ENCODE data around the gene MPG.

The MPG gene

DNA sequence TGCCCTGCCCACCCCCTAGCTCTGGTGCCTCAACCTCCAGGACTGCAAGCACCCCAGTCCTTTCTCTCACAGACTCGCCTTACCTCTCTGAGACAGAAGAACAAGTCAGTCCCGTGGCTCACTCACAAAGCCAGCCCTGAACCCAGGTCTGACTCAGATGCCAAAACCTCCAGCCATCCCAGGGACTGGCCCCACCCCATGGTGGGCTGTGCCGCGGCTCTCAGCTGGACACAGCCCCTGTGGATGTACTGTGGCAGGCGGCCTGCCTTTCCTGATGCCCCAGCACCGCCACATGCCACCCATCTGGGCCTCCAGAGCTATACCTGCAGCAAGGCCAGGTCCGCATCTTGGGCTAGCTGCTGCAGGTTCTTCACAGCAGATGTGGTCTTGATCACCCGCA lies 19.8 kb downstream of the MPG start:
- H3K4me3 ChIP-seq (ENCODE audit: low read length): no peak overlapping the region
- TF ChIP-seq, protein P1, sequence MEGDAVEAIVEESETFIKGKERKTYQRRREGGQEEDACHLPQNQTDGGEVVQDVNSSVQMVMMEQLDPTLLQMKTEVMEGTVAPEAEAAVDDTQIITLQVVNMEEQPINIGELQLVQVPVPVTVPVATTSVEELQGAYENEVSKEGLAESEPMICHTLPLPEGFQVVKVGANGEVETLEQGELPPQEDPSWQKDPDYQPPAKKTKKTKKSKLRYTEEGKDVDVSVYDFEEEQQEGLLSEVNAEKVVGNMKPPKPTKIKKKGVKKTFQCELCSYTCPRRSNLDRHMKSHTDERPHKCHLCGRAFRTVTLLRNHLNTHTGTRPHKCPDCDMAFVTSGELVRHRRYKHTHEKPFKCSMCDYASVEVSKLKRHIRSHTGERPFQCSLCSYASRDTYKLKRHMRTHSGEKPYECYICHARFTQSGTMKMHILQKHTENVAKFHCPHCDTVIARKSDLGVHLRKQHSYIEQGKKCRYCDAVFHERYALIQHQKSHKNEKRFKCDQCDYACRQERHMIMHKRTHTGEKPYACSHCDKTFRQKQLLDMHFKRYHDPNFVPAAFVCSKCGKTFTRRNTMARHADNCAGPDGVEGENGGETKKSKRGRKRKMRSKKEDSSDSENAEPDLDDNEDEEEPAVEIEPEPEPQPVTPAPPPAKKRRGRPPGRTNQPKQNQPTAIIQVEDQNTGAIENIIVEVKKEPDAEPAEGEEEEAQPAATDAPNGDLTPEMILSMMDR (conservative IDR thresholded peaks at IDR 0.05; ENCODE audit: low read depth, low read length): no peak
- DNase-seq (ENCODE audit: low read depth): no peak

DNA sequence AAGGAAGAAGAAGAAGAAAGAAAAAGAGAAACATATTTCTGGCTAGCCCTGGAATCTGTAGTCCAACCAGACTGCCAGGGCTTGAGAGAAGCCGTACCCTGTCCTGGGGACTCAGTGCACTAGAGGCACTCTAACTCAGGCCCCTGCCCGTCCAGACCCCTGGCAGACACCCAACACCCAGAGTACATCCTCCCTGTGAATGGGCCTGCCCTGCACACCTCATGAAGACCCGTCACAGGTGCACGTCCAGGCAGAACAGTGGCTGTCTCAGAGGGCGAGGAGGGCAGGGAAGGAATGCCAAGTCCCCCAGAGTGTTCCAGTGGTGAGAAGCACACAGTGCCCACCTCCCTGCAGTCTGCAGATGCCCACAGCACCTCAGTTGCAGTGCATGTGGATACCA lies 23.0 kb downstream of the MPG start:
- no peak for DNase-seq (ENCODE audit: low read depth)
- TF ChIP-seq, protein P1 (conservative IDR thresholded peaks at IDR 0.05; ENCODE audit: low read depth, low read length): no peak
- no peak overlapping the region for H3K4me3 ChIP-seq (ENCODE audit: low read length)

DNA sequence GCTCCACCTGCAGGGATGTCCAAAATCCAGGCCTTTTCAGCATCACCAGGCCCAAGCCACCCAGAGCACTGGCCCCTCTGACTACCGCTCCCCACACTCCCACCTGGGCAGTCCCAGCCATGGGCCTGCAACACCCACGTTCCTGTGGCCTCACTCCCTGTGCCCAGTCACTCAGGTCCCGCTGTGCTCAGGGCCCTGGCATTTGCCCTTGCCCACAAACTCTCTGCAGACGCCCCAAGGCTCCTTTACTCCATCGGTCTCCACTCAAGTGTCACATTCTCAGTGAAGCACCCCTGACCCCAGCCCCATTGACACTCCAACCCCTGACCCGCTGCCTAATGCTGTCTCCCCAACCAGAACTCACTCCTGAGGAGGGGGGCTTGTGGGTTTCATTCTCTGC lies 23.6 kb downstream of the MPG start:
- TF ChIP-seq, protein P1 (conservative IDR thresholded peaks at IDR 0.05; ENCODE audit: low read depth, low read length): no peak
- no peak for DNase-seq (ENCODE audit: low read depth)
- no peak overlapping the region for H3K4me3 ChIP-seq (ENCODE audit: low read length)

DNA sequence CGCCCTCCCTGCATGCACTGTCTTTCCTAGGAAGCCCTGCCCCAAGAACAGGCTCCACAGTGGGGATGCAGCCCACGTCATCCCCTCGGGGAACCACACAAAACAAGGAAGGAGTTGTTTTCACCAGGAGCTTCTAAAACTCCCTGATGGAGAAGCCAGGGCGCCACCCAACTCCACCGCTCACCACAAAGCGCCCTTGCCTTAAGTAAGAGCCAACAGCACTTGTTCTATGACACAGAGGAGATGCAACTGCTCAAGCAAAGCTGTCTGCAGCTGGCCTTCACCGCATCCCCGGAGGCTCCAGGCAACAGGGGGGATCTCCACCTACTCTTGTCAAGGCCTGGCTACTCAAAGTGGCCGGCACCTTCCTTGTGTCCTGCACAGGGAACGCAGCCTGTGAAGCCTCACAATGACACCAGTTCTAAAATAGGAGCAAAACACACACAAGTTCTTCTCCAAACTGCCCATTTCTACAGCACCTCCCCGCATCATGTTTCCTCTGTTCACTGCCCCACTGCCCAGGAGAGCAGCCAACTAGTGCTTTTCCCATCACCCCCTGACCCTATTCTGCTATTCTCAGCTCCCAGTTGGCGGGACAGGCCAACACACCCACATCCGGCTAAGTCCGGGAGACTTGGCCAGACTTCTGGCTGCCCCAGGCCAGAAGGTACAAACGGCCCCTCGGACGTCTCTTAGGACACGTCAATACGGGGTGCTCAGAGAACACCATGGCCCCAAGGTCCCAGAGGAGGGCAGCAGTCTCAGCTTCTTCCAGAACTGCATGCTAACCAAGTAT lies 24.2 kb downstream of the MPG start:
- DNase-seq (ENCODE audit: low read depth): no peak
- no peak overlapping the region for H3K4me3 ChIP-seq (ENCODE audit: low read length)
- TF ChIP-seq, protein P1 (conservative IDR thresholded peaks at IDR 0.05; ENCODE audit: low read depth, low read length): no peak

DNA sequence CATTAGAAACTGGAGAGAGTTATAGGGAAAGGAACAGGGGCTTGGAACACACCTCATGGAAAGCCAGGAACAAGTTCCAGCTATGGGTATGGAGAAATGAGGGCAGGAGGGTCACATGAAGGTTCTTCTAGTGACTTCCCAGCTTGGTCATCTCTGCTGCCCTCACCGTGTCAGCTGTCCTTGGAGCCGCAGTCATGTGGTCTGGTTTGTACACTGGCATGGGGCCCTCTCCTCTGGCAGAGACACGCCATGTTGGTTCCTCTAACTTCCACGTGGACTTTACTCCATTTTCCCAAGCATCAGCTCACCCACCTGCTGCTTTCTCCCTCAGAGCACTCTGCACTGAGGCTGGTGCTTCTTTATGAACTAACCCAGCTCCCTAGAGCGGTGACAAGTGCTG lies 26.3 kb downstream of the MPG start:
- no peak overlapping the region for H3K4me3 ChIP-seq (ENCODE audit: low read length)
- no peak for DNase-seq (ENCODE audit: low read depth)
- TF ChIP-seq, protein P1 (conservative IDR thresholded peaks at IDR 0.05; ENCODE audit: low read depth, low read length): no peak

DNA sequence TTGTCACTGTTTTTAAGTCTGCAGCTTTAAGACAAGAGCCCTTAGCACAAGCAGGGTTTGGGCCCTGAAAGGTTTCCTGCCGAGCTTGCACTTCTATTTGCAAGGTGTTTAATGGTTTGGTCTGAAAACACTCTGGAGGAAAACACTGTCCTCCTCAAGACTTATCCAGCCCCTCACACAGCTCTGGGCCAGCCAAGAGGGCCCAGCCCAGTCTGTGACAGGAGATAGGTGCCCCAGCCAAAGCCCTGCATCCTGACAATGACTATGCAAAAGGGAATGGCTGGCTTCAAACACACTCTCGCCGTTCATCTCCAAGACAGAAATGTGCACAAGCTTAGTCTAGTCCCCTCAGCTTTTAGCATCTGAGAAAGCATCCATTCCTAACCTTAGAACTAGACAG lies 26.9 kb downstream of the MPG start:
- DNase-seq (ENCODE audit: low read depth): no peak
- H3K4me3 ChIP-seq (ENCODE audit: low read length): no peak overlapping the region
- TF ChIP-seq, protein P1 (conservative IDR thresholded peaks at IDR 0.05; ENCODE audit: low read depth, low read length): no peak

DNA sequence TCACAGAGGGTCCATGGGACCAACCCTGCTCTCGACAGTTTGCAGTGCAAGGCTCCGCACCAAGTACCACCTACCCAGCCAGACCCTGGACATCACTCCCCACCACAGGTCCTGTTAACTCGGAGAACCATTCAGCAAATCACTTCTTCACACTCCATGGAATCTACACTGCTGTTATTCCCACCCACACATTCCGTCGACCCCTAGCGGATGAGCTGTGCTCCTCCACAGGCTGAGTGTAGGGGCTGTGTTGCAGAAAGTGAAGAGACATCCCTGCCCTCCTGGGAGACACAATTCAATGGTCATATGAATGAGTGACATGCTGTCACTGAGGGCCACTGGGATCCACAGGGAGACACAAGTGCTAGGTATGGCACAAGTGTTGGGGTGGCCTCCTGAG lies 27.5 kb downstream of the MPG start:
- no peak overlapping the region for H3K4me3 ChIP-seq (ENCODE audit: low read length)
- DNase-seq (ENCODE audit: low read depth): no peak
- TF ChIP-seq, protein P1 (conservative IDR thresholded peaks at IDR 0.05; ENCODE audit: low read depth, low read length): no peak
